Stimulated activated CD8-positive, alpha-beta memory T cell treated with anti-CD3 and anti-CD28 coated beads, Interleukin-15, amount 100 ng/mL, for 1 hour (primary cell): ENCODE results near the gene CDH4.

Experiments
- DNase-seq: peaks from one replicate; pipeline ENCODE4 v3.0.0-alpha.2; 2020; ENCODE audit warnings: low read depth

Gene CDH4

DNA sequence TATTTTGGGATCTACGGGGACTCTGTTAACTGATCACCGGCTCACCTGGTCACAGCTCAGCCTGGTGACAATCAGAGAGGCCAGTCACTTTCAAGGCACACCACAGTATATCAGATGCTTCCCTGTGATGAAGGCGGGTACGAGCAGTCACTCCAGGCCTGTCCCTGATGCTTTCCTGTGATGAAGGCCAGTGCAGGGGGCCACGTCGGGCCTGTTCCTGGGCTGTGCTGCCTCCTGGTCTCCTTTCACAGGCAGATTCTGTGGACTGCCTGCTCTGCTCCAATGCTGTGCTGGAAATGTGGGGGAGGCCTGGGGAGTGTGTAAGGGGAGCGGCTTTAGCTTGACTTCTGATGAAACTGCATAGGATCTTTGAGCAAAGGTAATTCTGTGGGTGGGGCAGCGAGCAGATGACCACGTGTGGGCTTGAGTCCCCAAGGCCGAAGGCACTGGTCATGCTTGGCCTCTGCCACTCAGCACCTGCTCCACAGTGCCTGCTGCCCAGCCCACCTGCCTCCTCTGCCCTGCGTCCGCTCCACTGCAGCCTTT is 441.1 kb downstream of the CDH4 start:
- DNase-seq = no peak

DNA sequence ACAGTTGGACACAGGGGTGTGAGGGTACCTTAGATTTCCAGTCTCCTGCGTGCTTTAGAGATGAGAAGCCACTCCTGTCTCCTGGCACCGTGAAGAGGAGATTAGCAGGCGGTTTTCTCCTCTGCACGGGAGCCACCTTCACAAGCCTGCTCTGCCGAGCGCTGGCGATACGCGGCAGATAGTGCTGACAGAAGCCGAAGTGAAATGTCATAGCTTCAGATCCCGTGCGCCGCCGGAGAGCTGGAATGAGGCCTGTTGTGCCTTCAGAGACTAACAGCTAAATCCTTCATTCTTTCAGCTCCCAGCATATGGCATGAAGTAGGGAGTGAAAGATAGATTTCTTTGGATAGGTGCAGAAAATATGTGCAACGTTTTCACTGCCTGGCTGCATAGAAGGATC is 442.6 kb downstream of the CDH4 start:
- DNase-seq = no peak

DNA sequence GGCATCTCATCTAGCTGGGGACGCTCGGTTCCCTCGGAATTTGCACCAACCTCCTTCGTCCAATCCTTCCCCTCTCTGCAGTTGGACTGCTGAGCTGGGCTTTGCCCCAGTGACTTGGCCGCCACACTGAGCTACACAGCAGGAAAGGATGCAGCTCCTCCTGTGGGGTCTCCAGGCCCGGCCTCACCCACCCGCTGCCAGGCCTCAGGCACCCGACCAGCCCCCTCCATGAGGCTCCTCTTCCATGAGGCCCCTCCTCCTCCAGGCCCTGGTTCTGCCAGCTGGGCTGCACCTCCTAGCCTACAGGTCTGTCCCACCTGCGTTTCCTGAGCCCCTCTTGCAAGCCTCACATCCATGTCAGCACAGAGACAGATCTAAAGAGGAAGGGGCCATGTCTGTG is 443.7 kb downstream of the CDH4 start:
- DNase-seq = no peak

DNA sequence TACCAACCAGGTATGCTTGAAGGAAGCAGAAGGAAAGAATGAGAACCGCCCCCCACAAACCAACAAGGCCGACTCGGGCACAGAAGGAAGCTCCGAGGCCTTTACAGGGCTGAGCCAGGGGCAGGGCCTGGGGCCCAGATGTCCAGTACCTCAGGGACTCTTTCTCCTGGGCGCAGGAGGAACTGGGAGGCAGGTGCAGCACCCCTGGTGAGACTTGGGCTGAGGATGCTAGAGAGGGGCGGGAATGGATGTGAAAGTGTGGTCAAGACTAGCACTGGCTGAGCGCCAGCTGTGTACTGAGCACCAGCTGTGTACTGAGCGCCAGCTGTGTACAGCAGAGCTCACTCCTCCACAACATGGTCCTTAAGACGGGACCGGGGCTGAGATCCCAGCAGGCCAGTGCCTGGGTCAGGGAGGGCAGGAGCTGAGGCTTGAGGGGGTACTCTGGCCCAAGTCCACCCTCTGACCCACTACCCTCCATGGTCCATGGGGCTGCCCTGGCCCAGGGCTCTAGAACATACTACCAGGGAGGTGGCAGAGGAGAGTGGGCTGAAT is 444.2 kb downstream of the CDH4 start:
- DNase-seq = no peak

DNA sequence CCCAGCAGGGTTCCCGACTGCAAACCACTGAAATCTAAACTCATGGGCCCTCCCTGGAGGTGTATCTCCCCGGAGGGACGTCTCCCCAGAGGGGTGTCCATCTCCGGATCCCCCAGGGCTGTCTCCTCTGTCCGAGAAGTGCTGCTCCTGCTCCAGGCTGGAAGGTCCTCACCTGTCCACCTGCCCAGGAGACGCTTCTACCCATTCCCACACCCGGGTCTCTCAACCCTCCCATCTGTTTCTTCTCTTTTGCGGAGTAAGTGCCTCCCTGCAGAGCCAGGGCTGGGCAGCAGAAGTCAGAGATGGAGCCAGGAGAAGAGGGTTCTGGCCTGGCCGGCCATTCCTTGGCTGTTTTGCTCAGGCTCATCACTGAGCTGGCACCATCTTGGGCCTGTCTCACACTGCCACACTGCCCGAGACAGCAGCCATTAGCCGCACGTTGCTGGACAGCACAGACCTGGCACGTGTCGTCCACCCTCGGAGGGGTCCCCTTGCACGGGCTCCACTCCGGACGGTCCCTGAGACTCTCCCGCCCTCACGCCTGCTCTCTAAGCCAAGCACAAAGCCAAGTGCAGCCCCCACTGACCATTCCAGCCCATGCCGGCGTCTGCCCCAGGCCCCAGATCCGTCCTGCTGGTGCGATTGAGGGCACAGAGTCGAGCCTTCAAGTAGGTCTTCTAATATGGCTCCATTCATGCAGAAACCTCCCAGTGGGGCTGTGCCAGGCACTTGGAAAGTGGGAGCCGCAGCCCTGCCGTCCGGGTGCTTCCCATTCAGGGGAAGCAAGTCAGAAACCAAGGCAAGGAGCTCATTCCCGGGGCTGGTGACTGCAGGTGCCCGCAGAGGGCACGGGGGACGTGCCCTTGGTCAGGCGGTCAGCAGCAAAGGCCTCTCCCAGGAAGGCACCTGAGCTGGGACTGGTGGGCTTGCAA is 445.9 kb downstream of the CDH4 start:
- DNase-seq = no peak

DNA sequence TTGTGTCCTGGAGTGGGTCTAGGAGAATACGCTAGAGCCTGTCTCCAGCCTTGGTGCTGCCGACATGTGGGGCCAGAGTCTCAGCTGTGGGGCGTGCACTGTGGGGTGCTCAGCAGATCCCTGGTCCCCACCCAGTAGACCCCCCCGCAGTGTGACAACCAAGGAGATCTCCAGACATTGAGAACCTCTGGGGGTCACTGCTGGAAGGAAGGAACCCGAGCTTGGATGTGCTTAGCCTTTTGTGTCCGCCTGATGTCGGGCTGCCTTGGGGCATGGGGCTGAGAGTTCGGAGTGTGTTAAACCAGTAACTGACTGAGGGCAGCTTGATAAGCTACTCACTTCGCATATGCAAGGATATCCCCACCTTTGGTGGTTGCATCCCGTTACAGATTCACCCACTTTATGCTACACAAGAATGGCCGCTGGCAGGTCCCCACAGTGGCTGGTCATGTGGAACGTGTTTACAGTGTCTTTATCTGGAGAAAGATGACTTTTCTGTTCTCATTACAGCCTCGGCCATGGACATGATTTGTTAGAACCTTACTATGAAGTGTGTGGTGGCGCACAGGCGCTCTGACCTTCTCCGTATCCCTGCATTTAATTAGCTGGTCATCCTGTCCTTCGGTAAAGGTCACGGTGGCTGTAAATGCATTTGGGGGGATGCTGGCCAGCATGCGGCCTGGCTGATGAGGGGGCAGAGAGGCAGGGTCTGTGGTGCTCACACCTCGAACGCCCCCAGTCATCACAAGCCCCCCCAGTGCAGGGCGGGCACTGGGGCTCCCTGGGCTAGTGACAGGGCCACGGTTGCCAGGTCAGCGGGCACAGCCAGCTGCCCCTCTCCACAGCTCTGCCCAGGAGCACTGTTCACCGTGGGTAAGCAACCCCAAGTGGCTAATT is 446.8 kb downstream of the CDH4 start:
- DNase-seq = no peak

DNA sequence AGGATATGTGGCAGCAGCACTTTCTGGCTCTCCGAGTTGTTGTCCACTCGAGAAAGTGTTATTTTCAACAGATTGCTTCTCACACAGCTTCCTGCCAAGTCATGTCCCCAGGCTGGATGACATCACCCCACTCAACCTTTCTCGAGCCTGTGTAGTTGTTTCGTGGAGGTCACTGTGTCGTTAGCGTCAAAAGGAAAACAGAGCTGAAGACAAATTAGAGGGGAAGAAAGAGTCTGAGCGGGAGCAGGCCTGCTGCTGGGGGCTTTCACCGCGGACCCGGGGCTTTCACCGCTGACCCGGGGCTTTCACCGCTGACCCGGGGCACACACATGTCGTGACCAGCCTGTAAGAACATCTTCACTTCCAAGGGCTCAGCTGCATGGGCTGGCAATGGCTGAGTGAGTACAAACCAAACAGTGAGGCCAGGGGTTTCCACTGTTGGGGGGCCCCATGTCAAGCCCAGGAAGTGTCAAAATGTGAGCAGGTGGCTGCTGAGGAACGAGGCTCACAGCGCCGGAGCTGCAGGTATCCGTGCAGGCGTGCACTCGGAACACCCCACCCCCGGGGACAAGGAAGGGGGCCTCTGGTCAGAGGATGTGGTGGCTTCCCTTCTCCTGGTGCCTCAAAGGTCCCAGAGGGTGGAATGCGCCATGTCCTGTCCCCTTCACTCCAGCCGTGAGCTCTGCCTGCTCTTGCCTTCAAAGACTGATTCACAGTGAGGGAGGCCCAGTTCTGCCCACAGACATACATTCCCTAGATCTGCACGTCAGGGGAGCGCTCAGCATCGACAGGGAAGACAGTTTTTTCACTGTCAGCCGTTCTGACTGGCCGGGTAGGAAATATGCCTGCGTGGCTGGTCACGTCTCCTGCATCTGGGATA is 447.7 kb downstream of the CDH4 start:
- DNase-seq = no peak

DNA sequence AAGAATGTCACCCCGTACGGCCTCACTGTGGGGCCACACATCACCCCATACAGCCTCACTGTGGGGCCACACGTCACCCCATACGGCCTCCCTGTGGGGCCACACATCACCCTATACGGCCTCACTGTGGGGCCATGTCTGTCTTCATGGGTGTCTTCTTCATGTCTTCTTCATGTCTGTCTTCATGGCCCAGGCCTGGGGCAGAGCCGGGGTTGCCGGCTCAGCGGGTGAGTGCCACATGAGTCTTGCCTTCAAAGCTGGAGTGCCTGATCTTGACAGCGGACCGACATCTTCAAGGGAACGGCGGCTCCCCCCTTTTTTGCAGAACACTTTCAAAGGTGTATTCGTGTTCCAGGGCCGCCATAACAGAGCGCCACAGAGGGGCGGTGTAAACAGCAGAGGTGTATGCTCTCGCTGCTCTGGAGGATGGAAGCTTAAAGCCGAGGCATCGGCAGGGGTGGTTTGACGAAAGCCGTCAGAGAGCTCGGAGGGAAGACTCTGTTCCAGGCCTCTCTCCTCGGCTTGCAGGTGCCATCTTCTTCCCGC is 448.6 kb downstream of the CDH4 start:
- DNase-seq = no peak

DNA sequence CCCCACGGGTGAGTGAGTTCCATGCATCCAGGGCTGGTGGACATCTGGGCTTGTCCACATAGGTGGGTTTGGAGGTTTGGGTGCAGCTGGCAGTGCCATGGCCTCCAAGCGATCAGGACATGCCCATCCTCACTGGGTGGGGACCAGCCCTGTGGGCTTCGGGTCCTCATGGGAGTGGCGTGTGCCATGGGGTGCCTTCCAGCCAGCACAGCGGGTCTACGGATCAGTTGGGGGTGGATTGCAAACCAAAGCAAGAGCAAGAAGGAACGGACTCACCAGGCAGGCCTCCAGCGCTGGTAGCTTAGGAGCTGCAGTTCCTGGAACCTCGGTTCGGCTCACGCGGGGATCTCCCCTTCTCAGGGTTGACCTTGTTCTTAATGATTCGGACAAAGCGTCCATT is 449.3 kb downstream of the CDH4 start:
- no peak for DNase-seq

DNA sequence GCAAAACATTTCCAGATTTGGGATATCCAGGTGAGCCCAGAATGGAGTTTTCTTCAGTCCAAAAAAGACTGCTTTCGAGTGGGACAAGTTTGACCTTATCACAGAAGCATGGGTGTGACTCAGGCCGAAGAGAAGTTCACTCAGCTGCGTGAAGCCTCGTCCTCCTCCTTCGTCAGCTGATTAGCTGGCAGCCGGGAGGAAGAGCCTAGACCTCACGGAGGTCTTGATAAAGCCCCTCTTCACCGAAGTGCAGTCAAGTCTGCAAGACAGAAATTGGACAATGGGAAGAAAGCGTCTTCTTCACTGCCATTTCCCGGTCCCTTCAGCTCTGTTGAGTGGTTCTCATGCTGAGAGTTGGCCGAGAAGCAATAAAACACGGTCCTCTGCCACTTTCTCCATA is 449.7 kb downstream of the CDH4 start:
- no peak for DNase-seq

DNA sequence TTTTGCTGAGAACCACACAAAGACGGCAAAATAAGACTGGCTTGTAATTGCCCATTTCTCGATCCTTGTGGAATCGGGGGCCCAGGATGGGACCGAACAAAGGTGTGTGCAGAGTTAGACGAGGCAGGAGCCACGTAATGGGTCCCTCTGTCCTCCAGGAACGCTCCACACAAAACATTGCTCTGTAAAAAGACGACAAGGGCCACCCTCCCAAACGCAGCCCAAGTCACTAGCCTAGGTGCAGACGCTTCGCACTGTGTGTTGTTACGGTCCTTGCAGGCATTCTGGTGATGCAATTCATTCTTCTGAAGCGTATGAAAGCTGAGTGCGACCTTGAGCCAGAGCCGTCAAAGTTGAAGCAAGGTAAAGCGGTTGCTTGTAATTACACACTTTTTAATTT is 450.2 kb downstream of the CDH4 start:
- no peak for DNase-seq

DNA sequence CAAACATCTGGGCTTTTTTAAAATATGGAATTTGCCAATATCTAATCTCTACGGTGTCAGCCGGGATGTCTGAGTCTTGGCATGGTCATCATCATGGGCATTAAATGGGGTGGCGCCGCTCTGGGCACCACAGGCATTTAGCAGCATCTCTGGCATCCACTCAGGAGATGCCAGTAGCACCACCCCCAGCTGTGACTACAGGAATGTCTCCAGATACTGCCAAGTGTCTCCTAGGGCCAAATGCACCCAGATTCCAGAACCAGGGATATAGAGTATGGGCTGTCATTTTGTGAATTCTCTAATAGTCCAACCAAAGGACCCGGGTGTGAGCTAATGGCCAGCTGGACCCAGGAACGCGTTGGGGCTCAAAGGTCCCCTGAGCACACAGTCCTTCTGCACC is 452.6 kb downstream of the CDH4 start:
- no peak for DNase-seq

DNA sequence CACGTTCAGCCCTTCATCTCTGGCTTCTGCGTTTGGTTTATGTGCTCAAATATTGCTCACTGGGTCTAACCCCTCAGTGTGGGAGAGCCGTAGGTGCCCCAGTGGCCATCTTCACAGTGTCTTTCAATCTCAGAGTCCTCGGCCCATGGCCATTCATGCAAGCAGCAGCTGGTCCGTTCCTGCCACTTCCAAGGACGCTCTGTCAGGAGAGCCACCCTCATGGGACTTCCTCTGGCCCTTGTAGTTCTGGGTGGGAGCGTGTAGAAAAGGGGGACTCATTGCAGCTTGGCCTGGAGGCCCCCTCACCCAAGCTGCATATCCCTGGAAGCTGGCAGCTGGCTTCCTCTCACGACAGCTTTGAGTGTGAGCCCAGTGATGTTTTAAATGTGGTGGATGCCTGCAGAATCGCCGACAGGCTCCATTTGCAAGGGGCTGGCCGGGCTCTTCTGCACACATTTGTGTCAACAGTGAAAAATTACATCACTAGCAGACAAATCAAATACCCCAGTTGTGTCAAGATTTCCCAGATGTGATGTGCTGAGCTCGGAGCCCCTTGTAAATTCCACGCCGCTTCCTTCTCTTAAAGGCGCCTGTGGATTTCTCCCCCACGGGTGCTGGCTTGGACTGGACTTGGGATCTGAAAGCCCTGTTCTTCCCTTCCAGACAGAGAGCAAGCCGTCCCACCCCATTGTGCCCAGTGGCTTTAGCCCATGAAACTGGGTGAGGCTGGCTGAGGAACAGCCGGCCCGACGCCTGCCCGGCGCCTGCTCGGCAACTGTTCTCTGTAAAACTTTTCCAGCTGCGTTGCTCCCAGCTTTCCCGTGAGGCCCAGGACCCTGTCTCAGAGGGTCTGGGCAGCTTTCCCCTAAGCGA is 453.6 kb downstream of the CDH4 start:
- no peak for DNase-seq

DNA sequence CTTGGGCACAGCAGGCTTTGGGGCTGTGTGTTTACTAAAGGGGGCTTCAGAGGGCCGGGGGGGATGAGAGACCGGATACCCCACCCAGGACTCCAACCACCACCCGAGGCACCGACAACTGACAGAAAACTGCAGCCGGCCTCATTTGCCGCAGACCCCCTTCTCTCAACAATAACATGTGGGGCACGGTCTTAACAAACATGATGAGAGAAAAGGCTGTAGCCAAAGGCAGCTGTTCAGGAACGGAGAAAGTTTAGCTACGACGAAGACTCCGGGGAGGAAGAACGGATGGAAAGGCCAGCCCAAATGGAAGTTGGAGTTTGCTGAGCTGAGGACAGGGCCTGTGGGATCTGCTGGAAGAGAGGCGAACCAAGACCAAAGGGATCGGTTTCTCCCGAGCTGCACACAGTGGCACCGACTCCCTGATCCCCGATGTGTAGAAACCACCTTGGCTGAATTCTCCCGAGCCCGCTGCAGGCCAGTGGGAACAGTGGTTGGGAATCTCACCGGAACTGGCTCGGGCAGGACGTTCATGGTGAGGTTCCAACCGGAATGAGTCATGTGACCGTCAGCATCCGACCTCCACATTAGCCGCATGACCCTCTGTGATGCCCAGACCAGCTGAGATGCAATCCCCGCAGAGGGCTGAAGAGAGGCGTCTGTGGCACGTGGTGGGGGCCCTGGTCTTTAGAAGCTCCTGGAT is 454.3 kb downstream of the CDH4 start:
- DNase-seq = no peak

DNA sequence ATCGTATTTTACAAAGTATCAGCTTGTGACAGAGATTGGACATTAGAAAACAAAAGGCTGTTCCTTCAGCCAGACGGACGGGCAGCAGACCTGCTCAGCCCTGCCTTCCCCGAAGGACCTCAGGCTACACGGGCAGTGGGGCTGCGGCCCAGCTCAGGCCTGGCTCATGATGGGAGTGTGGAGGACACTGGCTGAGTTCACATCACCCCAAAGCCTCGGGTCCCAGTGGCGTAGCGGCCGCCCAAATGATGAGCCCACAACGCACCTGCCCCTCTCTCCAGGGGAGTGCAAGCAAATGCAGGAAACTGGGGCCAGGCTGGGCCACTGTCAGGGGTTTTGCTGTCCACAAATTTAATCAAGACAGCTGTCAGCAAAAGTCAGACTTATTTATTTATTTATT is 456.8 kb downstream of the CDH4 start:
- no peak for DNase-seq

DNA sequence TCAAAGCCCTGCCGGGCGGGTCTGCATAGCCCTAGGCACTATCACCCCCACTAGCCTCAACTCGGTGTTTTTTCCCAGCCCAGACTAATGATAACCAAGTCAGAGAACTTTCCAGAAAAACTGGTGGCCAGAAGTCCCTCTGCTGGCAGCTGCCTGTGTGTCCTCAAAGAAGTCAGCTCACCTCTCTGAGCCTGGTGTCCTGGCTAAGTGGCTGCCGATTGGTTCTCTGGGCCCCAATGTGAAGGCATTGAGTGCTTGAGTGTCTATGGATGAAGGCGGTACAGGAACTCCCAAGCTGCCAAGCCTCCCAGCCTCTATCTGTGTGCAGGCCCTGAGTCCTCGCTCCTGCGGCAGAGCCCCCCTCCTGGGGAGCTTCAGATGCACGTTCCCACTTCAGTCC is 458.0 kb downstream of the CDH4 start:
- no peak for DNase-seq

DNA sequence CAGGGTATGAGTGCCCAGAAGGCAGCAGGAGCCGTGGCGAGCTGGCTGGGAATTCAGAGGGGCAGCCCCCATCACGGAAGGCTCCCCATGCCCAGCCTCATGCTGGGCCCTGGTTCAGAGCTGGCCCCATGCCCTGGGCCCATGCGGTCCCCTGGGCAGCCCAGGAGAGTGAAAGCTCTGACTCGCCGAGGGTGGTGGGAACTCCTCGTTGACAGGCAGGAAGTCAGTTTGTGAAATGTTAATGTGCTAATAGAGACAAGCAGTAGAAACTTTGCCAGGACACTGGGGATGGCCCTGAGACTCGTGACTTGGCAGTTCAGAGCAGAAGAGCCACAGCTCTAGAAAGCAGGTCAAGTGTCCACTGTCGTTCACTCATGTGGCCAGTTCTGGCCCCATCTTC is 460.6 kb downstream of the CDH4 start:
- DNase-seq = no peak

DNA sequence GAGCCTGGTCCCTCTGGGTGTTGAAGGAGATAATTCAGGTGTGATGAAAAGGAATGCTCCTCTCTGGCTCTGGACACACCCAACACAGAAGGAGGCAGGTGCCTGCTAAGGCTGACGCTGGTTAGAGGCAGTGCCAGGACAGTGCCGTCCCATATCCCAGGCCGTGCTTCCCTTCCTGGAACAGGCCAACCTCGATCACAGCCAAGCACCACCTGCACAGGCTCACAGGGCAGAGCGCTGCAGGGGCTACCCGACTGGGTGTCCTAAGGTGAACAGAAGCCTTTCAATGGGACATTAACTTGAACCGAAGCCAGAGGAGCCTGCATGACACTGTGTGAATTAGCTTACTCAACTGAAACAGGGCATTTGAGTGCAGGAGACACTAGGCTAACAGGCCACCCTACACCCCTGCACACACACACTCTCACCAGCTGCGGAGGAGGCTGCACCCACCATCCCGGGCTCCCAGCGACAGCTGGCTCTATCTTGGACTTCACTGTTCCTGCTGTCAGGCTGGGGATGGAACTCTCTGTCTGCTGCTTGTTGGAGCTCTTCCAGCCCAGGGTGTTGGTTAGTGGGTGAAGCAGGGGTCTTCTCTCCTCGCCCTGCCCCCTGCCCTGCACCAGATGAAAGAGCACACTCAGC is 466.4 kb downstream of the CDH4 start:
- no peak for DNase-seq
